Activated CD4-positive, alpha-beta T cell treated with anti-CD3 and anti-CD28 coated beads, Interleukin-2, Interleukin-4, amounts not matched to agents 100 ng/mL and 50 ng/mL, durations not matched to agents 16 hours and 8 hours (primary cell): ENCODE data around the gene CXCR5.
"Not testable (repeated sequence)": the region's sequence is repeated elsewhere in the genome, so short reads cannot be mapped to it uniquely, and the experiment has no call there.

Source experiments
- DNase-seq: peaks from one replicate; pipeline ENCODE4 v3.0.0-alpha.2; 2020; ENCODE audit warnings: low spot score

Gene CXCR5

GRCh38 chr11:118883368-118884071, at the start of gene CXCR5:
CXCR5 (plus strand) TSS chr11:118883892; CDS start chr11:118883942, 50 bp downstream.
- peak; percentile 49 for DNase-seq

- DNase-seq = peak; percentile 15
Measured at GRCh38 chr11:118834427-118835028, 49.2 kb upstream of the CXCR5 start.

- DNase-seq = no peak
Measured at GRCh38 chr11:118837868-118838267, 45.8 kb upstream of the CXCR5 start.

GRCh38 chr11:118838905-118839553, 44.7 kb upstream of the CXCR5 start:
- no peak for DNase-seq

GRCh38 chr11:118841469-118842242, 42.0 kb upstream of the CXCR5 start:
- peak; percentile 37 for DNase-seq

- DNase-seq = no peak
Measured at GRCh38 chr11:118842369-118842768, 41.3 kb upstream of the CXCR5 start.

GRCh38 chr11:118842843-118843242, 40.8 kb upstream of the CXCR5 start:
- DNase-seq = not testable (repeated sequence)

- DNase-seq = no peak
Measured at GRCh38 chr11:118843565-118843964, 40.1 kb upstream of the CXCR5 start.

- DNase-seq = peak; percentile 52
Measured at GRCh38 chr11:118845369-118845768, 38.3 kb upstream of the CXCR5 start.

- DNase-seq = no peak
Measured at GRCh38 chr11:118846181-118846935, 37.3 kb upstream of the CXCR5 start.

GRCh38 chr11:118849825-118850224, 33.9 kb upstream of the CXCR5 start:
- DNase-seq = no peak

GRCh38 chr11:118851970-118852369, 31.7 kb upstream of the CXCR5 start:
- DNase-seq = no peak

- DNase-seq = no peak
Measured at GRCh38 chr11:118853678-118854077, 30.0 kb upstream of the CXCR5 start.

GRCh38 chr11:118856314-118856713, 27.4 kb upstream of the CXCR5 start:
- DNase-seq = no peak

GRCh38 chr11:118857385-118857784, 26.3 kb upstream of the CXCR5 start:
- DNase-seq = no peak

GRCh38 chr11:118859973-118860372, 23.7 kb upstream of the CXCR5 start:
- no peak for DNase-seq

GRCh38 chr11:118868659-118869058, 15.0 kb upstream of the CXCR5 start:
- no peak for DNase-seq

GRCh38 chr11:118870396-118871343, 13.0 kb upstream of the CXCR5 start:
- DNase-seq = peak; percentile 49

- DNase-seq = peak; percentile 81
Measured at GRCh38 chr11:118872403-118872821, 11.3 kb upstream of the CXCR5 start.

- DNase-seq = no peak
Measured at GRCh38 chr11:118873804-118874203, 9.9 kb upstream of the CXCR5 start.

GRCh38 chr11:118876286-118876685, 7.4 kb upstream of the CXCR5 start:
- DNase-seq = no peak
